ENCODE results near the gene EIF2S1.

DNA sequence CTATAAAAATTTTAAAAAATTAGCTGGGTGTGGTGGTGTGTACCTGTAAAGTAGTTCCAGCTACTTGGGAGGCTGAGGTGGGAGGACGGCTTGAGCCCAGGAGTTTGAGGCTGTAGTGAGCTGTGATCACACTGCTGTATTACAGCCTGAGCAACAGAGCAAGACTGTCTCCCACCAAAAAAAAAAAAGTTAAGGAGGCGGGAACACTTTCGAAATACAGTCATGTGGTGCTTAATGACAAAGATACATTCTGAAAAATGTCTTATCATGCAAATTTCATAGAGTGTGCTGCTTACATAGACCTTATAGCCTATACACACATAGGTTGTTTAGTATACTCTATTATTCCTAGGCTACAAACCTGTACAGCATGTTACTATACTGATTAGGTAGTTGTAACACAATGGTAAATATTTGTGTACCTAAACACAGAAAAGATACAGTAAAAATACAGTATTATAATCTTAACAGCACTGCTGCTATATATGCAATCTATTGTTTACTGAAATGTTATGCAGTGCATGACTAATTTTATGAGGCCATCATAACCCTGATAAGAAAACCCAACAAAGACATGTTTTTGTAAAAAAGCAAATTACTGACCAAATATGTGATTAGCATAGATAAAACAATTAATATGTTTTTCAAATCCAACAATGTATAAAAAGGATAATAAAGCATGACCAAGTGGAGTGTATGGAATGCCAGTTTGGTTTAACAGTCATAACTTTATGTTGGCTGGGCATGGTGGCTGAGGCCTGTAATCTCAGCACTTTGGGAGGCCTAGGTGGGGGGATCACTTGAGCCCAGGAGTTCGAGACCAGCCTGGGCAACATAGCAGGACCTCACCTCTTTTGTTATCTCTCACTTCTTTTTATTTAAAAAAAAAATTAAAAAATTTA is 11.4 kb downstream of the EIF2S1 start:
- no peak for TF ChIP-seq CTCF (IDR thresholded peaks at IDR 0.05)
- TF ChIP-seq POLR2AphosphoS5 (IDR thresholded peaks at IDR 0.05), result no peak
- TF ChIP-seq POLR2A (IDR thresholded peaks at IDR 0.05), result no peak
